DND-41 (cell line): ENCODE results near the gene GRIFIN.

Experiments used
- ATAC-seq: fragments of 200-7000 bp; cut with Tn5 transposase; 3 replicates; pipeline ENCODE4 v1.9.1; 2021; ENCODE audit warnings: low read depth; ENCODE audit not compliant: insufficient read depth
- DNase-seq: peaks from one replicate; pipeline ENCODE4 v3.0.0-alpha.2; 2020
- H2AFZ ChIP-seq: 2 replicates; pipeline ENCODE4 v1.6.0; 2012; ENCODE audit warnings: low read depth, low read length
- H3K27ac ChIP-seq: 2 replicates; pipeline ENCODE4 v1.5.1; 2012; ENCODE audit warnings: low read length, inconsistent platforms
- H3K27me3 ChIP-seq: fragments of 200-600 bp; sonication (generic); 2 replicates; pipeline ENCODE4 v1.6.0; 2012; ENCODE audit warnings: low read length, mild to moderate bottlenecking, inconsistent platforms; ENCODE audit not compliant: insufficient read depth, poor library complexity
- H3K36me3 ChIP-seq: 2 replicates; pipeline ENCODE4 v1.5.1; 2012; ENCODE audit warnings: low read length, inconsistent platforms; ENCODE audit not compliant: insufficient read depth
- H3K4me1 ChIP-seq: 2 replicates; pipeline ENCODE4 v1.5.1; 2012; ENCODE audit warnings: mild to moderate bottlenecking, low read length; ENCODE audit not compliant: insufficient read depth
- H3K4me2 ChIP-seq: 2 replicates; pipeline ENCODE4 v1.6.0; 2012; ENCODE audit warnings: mild to moderate bottlenecking, moderate library complexity, low read length, inconsistent platforms; ENCODE audit not compliant: insufficient read depth
- H3K4me3 ChIP-seq, 2 experiments: fragments of 200-600 bp in 1 of 2; shearing (Covaris generic) in 1 of 2; 2 replicates each; pipeline ENCODE4 v1.5.1; 2012 to 2016; ENCODE audit warnings: inconsistent platforms in 2 of 2, low read length in 2 of 2, mild to moderate bottlenecking in 2 of 2, low read depth in 1 of 2, moderate library complexity in 1 of 2
- H3K79me2 ChIP-seq: 2 replicates; pipeline ENCODE4 v1.6.0; 2012; ENCODE audit warnings: low read length, inconsistent platforms; ENCODE audit not compliant: insufficient read depth
- H3K9ac ChIP-seq: 2 replicates; pipeline ENCODE4 v1.6.0; 2012; ENCODE audit warnings: low read depth, mild to moderate bottlenecking, inconsistent platforms, low read length, moderate library complexity
- H3K9me3 ChIP-seq: 2 replicates; pipeline ENCODE4 v1.5.1; 2012; ENCODE audit warnings: low read length, moderate library complexity, mild to moderate bottlenecking, inconsistent platforms; ENCODE audit not compliant: insufficient read depth, severe bottlenecking
- H4K20me1 ChIP-seq: 2 replicates; pipeline ENCODE4 v1.6.0; 2012; ENCODE audit warnings: low read length; ENCODE audit not compliant: insufficient read depth
- EZH2 ChIP-seq: IDR thresholded peaks from 3 replicates; pipeline ENCODE4 v1.6.1; 2012; ENCODE audit warnings: borderline replicate concordance, low read depth, mild to moderate bottlenecking, moderate library complexity, low read length, inconsistent platforms; ENCODE audit not compliant: severe bottlenecking
- TF ChIP-seq, protein P1 (sequence below): IDR thresholded peaks from 2 replicates; pipeline ENCODE4 v1.5.1; 2012; ENCODE audit warnings: borderline replicate concordance, low read length, moderate library complexity, mild to moderate bottlenecking; ENCODE audit not compliant: poor library complexity, severe bottlenecking; ENCODE audit errors: extremely low read depth

The GRIFIN gene

DNA sequence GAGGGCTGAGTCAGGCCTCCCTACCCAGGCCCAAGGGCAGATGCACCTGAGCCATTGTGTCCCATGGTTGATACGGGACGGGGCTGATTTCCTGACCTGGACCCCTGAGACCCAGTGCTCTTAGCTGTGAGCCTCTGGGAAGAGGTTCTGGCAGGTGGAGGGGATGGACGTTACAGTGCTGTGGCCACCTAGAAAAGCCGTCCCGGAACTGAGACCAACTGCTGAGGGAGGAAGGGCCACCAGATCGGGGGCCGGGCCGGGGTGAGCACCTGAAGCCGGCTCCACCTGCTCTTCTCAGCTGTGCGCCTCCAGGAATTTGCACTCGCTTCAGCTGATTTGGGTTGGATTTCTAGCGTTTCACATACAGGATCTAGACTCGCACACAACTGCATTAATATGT is 37.4 kb downstream of the GRIFIN start:
- Histone ChIP-seq H3K4me2 (no peak overlapping the region), H3K9me3 (no peaks in the 10 kb centered on the region), H3K4me3 (no peak overlapping the region), H3K36me3 (peaks cover 18% of the 10 kb centered on the region; the same call in 1 of the 2 replicates), H3K9ac (no peak overlapping the region), H2AFZ (no peak overlapping the region), H3K79me2 (no peaks in the 10 kb centered on the region), H4K20me1 (peaks cover 11% of the 10 kb centered on the region), H3K4me1 (no peaks in the 10 kb centered on the region), H3K27me3 (no peaks in the 10 kb centered on the region), H3K27ac (no peak overlapping the region)
- no peak for ATAC-seq
- no peak for TF ChIP-seq EZH2
- TF ChIP-seq, protein P1, sequence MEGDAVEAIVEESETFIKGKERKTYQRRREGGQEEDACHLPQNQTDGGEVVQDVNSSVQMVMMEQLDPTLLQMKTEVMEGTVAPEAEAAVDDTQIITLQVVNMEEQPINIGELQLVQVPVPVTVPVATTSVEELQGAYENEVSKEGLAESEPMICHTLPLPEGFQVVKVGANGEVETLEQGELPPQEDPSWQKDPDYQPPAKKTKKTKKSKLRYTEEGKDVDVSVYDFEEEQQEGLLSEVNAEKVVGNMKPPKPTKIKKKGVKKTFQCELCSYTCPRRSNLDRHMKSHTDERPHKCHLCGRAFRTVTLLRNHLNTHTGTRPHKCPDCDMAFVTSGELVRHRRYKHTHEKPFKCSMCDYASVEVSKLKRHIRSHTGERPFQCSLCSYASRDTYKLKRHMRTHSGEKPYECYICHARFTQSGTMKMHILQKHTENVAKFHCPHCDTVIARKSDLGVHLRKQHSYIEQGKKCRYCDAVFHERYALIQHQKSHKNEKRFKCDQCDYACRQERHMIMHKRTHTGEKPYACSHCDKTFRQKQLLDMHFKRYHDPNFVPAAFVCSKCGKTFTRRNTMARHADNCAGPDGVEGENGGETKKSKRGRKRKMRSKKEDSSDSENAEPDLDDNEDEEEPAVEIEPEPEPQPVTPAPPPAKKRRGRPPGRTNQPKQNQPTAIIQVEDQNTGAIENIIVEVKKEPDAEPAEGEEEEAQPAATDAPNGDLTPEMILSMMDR: no peak
- no peak for DNase-seq

DNA sequence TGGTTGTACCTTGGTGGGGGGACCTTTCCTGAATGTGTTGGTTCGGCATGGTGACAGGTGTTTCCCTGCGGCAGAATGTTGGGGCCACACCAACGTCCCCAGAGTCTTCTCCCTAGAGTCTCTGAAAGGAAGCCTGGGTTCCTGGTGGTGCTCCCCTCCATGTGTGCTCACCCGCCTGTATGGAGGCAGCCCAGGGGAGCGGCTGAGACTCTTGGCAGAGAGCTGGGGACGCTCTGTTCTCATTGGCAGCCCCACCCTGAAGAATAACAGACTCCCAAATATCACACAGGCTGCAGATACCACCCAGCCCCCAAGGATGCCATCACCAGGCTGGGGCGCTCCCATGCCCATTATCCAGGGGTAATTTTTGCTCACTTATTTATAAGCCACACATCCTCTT is 38.0 kb downstream of the GRIFIN start:
- H3K27me3 ChIP-seq: no peaks in the 10 kb centered on the region
- no peaks in the 10 kb centered on the region for H3K9me3 ChIP-seq
- H3K36me3 ChIP-seq: peaks cover 23% of the 10 kb centered on the region
- peaks cover 11% of the 10 kb centered on the region for H4K20me1 ChIP-seq
- H3K4me1 ChIP-seq: no peaks in the 10 kb centered on the region
- H3K9ac ChIP-seq: no peak overlapping the region
- ATAC-seq (no peak), DNase-seq (no peak)
- no peak overlapping the region for H3K4me3 ChIP-seq
- no peak for TF ChIP-seq EZH2
- TF ChIP-seq, protein P1: no peak
- no peak overlapping the region for H3K4me2 ChIP-seq
- no peak overlapping the region for H2AFZ ChIP-seq
- no peaks in the 10 kb centered on the region for H3K79me2 ChIP-seq
- H3K27ac ChIP-seq: no peak overlapping the region

DNA sequence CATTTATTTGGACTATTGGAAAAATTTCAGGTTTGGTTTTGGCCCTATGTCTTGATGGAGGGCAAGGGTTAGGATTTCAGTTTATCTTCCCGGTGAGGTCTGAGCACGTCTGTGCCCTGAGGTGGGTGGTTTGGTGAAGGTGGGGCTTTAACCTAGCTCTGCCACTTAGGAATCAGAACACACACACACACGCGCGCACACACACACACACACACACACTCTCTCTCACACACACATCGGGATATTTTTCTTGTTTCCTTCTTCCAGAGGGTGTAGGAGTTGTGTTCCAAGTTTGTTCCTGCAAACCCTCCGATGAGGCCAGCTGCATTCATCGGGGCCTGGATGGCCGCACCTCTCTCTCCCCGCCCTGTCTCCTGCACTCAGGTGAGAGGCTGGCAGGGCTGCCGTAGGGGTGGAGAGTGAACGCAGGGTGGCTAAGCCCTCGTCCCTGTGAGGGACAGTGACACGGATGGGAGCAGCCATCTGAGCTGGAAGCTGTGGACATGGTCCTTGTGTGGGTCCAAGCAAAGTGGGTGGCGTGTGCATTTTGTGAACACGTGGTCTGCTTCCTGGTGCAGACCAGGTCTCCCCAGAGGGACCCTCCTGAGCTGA is 38.6 kb downstream of the GRIFIN start:
- ATAC-seq (no peak), DNase-seq (no peak)
- H3K4me2 ChIP-seq: no peak overlapping the region
- peaks cover 11% of the 10 kb centered on the region for H4K20me1 ChIP-seq
- TF ChIP-seq, protein P1: no peak
- TF ChIP-seq EZH2: no peak
- H3K4me3 ChIP-seq: no peak overlapping the region
- peaks cover 29% of the 10 kb centered on the region for H3K36me3 ChIP-seq
- H3K27me3 ChIP-seq: no peaks in the 10 kb centered on the region
- no peaks in the 10 kb centered on the region for H3K4me1 ChIP-seq
- no peaks in the 10 kb centered on the region for H3K79me2 ChIP-seq
- no peak overlapping the region for H2AFZ ChIP-seq
- H3K27ac ChIP-seq: no peak overlapping the region
- H3K9ac ChIP-seq: no peak overlapping the region
- H3K9me3 ChIP-seq: no peaks in the 10 kb centered on the region

DNA sequence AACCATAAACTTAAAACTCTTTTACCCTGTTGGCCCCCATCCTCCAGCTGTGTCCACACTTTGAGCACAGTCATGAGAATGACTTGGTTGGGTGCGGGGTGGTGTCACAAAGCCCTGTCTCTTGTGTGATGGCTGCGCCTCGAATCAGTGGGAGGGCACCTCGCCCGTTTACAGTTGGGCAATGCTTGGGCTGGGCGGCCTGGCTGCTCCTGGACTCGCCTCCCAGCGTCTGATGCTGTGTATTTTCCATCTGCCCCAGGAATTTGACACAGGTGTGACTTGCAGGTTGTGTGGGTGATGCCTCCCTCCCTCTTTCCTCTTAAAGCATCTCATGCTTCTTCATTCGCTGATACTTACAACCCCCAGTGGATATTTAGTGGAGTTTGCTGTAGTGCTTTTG is 39.1 kb downstream of the GRIFIN start:
- Histone ChIP-seq H3K27me3 (no peaks in the 10 kb centered on the region), H3K4me2 (no peak overlapping the region), H3K36me3 (peaks cover 34% of the 10 kb centered on the region), H3K4me3 (no peak overlapping the region), H3K9ac (no peak overlapping the region), H3K79me2 (no peaks in the 10 kb centered on the region; the same call in 1 of the 2 replicates), H2AFZ (no peak overlapping the region), H3K27ac (no peak overlapping the region), H4K20me1 (peaks cover 12% of the 10 kb centered on the region), H3K9me3 (no peaks in the 10 kb centered on the region), H3K4me1 (no peaks in the 10 kb centered on the region)
- ATAC-seq (no peak), DNase-seq (no peak)
- no peak for TF ChIP-seq EZH2
- TF ChIP-seq, protein P1: no peak
